Suppressor macrophage treated with lipopolysaccharide for 1 hour (primary cell): ENCODE data around the gene NWD2.
"Not testable (repeated sequence)": the region's sequence is repeated elsewhere in the genome, so short reads cannot be mapped to it uniquely, and the experiment has no call there.

Experiments
- DNase-seq, 3 donors: peaks; one replicate each; pipeline ENCODE4 v3.0.0-alpha.2; 2020 to 2022

The NWD2 gene

DNA sequence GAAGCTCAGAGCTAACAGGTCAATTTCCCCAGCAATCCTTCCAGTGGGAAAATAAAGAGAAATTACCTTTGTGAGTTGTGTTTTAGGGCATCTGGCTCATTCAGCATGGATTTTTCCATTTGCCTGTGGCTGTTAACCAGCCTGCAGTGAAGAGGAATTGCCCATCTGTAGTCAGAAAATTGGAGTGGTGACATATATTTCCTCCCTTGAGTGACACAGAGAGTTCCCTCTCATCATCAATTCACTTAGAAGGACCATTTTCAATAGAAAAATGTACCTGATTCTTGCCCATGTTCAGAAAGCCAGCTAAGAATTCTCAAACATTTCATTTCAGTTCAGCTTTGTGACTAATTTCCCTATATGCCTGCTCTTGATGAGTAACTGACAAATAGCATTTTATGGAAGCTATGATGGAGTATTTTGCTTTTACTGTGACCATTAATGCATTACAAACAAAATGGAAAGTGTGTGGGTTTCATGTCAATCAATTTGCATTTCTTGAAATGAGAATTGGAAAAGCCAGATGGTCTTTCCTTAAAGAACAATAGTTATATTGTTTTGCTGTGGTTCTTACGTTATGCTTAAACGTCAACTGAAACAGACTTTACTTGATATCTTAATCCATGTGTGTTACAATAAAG, 155.8 kb downstream of the NWD2 start:
- DNase-seq, result no peak

DNA sequence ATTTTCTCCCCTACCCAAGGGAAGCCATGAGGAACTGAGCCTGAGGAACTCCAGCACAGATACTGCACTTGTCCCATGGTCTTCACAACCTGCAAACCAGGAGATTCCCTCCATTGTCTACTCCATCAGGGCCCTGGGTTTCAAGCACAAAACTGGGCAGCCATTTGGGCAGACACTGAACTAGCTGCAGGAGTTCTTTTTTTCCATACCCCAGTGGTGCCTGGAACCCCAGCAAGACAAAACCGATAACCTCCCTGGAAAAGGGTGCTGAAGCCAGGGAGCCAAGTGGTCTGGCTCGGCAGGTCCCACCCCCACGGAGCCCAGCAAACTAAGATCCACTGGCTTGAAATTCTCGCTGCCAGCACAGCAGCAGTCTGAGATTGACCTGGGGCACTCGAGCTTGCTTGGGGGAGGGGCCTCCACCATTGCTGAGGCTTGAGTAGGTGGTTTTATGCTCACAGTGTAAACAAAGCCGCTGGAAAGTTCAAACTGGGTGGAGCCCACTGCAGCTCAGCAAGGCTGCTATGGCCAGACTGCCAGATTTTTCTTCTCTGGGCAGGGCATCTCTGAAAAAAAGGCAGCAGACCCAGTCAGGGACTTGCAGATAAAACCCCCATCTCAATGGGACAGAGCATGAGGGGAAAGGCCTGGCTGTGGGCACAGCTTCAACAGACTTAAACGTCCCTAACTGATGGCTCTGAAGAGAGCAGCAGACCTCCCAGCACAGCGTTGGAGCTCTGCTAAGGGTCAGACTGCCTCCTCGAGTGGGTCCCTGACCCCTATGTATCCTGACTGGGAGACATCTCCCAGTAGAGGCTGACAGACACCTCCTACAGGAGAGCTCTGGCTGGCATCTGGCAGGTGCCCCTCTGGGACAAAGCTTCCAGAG, 163.6 kb downstream of the NWD2 start:
- DNase-seq, result not testable (repeated sequence)

DNA sequence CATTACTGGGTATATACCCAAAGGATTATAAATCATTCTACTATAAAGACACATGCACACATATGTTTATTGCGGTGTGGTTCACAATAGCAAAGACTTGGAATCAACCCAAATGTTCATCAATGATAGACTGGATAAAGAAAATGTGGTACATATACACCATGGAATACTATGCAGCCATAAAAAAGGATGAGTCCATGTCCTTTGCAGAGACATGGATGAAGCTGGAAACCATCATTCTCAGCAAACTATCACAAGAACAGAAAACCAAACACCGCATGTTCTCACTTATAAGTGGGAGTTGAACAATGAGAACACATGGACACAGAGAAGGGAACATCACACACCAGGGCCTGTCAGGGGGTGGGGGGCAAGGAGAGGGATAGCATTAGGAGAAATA, 169.1 kb downstream of the NWD2 start:
- DNase-seq, result not testable (repeated sequence)

DNA sequence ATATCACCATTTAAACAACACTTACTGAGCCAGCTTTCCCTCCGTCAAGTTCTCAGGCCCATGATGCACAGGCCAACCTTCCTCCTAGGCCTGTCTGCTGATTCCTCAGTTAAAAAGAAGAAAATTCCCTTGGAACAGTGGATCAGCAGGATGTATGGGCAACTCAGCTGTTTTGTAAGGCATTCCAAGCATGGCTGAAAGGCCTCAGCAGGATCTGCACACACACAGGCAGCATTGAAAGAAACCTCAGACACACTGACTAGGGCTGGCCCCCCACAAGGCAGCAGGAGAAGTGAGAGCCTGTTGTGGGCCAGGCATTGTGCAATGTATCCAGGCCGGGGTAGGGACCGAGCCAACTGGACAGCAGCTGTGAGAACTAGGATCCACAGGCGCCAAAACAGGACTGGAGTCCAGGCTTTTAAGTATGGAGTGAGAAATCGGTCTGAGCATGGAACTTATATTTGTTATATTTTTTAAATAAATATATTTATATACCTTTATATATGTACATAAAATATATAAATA, 171.4 kb downstream of the NWD2 start:
- no peak for DNase-seq

DNA sequence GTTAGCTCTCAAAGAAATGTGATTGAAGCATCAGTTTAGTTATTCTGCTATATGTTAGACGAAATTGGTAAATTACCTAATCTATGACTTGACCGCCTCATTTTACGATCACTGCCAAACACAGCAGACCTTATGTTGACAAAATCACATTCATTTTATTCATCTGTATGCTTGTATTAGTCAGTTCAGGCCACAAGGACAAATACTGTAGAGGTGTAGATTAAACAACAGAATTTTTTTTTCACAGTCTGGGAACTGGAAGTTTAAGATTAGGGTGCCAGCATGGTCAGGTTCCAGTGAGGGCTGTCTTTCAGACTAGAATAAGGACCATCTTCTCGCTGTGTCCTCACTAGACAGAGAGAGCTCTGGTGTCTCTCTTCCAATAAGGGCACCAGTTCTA, 177.1 kb downstream of the NWD2 start:
- DNase-seq, result no peak

DNA sequence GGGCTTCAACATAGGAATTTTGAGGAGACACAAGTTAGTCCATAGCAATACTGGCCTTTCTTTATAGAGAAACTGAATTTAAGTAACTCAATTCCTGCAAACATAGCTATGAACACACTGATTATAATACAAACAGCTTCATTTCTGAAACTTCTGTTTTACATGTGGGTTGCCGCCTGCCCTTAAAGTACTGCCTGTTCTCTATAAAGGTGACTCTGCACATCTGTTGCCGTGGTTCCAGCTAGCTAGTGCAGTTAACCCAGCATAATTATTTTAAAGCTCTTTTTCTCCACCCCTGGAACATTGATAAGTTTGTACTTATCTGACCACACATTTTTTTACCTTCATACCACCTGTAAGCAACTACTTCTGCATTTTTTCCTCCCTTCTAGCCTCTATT, 177.6 kb downstream of the NWD2 start:
- DNase-seq, result no peak

DNA sequence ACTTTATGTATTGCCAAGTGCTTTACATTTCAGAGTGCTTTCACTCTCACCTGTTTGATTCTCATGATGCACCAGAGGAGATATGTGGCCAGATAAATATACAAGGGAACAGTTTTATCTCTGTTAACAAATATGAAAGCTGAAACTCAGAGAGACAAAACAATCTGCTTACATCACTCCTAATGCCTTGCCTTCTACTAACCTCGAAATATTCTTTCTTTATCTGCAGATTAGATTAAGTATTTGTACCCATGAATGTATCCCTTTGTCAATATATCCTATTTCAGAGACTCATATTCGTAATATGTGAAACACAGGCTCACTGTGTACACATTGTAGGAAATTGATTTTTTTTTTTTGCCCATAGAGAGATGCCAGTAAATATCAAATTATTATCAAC, 178.1 kb downstream of the NWD2 start:
- DNase-seq, result no peak

DNA sequence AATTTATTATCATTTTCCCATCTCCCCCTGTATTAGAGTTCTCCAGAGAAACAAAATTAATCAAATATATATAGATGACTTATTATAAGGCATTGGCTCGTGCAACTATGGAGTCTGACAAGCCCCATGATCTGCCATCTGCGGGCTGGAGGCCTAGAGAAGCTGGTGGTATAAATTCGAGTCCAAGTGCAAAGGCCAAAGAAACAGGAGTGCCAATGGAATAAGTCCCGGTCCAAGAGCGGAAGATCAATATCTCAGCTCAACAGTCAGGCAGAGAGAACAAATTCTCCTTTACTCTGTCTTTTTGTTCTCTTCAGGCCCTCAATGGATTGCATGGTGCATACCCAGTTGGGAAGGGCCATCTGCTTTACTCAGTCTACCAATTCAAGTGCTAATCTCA, 178.8 kb downstream of the NWD2 start:
- DNase-seq, result no peak

DNA sequence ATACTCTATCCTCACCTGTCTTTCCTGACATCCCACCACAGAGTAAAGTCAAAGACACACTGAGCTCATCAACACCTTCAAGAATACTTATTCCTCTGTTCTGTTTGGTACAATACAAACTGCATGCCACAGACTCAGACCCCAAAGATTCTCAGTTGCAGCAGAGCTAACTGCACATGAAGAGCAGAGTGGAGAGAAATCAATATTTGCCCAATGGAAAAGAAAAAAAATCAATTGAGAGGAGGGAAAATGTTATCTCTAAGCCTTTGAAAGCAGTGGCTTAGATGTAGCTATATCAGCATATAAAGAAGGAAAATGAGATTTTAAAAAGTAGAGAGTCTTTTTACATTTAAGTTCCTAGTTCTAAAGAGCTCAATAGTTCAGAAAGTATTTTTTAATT, 180.2 kb downstream of the NWD2 start:
- DNase-seq, result no peak

DNA sequence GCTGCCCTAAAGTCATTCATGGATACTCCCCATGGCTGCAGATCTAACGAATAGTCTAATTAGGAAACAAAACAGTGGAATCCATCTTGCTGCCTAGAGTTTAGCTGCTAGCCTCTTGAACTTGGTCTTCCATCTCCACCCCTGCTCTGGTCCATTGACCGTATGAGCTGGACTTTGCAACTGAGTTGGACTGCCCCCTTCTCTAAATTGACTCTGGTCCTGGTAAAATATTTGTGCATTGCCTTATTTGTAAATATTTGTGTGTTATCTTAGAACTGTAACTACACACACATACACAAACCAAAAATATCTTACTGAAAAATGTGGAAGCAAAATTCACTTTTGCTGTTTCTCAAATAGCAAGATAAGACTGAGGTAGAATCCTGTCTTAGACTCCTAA, 181.3 kb downstream of the NWD2 start:
- no peak for DNase-seq

DNA sequence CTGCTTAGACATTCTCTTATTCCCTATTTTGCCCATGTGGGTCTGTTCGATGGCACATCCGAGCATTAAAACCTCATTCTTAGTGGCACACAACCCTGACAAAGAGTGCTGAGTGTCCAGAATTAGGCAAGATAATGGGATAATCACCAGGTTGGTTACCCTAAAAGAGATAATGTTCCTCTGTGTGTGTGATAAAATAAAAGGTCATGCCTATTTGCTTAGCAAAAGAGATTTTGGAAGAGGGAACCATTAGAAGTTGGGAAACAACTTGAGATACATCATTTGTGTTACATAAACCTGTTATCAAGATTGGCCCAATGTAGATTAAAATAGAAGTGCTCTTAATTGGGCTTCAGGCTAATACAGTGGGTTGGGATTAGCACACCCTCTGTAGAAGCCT, 182.7 kb downstream of the NWD2 start:
- DNase-seq, result no peak

DNA sequence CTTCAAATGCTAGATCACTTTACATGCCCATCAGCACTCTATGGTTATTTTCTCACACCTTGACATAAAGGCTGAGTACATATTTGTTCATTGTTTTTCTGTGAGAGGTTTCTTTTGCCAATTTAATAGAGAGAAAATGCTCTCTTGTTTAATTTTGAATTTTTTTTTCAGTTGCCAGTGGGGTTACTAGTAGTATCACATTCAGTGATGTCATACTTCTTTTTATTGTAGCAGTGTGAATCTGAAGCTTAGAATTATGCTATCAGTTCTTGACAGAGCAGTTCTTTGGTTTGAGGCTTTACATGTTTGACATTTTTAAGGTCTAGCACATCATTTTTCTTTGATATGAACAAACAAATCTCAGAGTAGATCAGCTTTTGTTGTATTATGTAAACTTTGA, 185.4 kb downstream of the NWD2 start:
- no peak for DNase-seq

DNA sequence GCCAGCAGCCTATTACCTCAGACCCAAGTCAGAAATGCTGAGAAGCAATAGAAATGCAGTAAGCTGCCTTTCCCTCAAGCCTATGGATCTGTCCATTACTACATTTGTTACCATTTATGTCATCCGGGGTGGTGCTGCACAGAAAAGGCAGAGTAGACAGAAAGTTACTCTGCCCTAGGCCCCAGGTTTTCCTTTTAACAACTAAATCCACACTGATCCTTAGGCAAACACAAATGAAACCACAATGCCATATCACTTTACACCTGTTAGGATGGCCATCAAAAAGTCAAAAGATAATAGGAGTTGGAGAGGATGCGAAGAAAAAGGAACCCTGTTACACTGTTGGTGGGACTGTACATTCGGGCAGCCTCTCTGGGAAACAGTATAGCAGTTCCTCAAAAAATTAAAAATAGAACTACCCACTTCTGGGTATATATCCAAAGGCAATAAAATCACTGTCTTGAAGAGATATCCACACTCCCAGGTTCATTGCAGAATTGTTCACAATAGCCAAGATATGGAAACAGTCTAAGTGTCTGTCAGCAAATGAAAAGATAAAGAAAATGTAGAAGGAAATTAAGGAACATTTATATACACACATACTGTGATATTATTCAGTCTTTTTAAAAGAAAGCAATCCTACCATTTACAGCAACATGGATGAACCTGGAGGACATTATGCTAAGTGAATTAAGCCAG, 186.3 kb downstream of the NWD2 start:
- DNase-seq, result no peak

DNA sequence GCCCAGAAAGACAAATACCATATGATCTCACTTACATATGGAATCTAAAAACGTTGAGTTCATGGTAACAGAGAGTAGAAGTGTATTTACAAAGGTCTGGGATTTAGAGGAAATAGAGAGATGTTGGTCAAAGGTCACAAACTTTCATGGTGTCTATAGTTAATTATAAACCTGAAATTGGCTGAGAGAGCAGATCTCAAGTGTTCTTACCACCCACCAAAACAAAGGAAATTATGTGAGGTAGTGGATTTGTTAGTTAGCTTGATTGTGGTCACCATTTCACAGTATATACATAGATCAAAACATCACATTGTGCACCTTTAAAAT, 186.8 kb downstream of the NWD2 start:
- DNase-seq, result no peak

DNA sequence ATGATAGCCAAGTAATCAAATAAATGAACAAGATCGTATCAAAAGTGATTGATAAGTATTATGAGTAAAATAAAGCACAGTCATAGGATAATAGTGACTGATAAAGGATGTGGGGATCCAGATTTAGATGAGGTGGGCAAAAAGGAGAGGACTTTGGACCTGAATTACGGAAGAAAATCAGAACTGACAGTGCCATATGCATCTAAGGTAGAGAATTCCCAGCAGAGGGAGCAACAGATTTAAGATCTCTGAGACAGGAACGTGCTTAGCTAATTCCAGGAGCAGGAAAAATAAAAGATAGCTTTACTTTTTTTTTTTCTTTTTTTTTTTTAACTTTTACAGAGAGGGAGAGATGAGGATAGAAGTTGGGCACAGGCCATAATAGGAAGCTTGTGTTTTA, 189.9 kb downstream of the NWD2 start:
- peak in 1 of 3 donors; percentile 16 for DNase-seq

DNA sequence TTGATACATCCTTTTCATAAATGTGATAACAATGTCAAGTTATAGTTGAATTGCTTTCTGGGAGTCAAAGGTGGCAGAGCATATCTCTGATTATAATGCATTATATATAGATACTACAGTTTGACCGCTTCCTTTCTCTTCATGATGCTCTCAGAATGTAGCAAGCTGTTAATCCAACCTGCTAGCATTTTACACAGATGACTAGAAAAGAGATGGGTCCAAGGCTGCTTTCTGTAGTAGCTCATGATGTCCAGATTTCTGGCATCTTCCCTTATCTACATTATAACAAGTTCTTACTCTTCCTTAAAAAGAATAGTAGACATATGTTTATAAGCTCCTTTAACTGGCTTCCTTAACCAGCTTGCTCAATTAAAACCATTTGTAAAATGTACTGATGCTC, 192.0 kb downstream of the NWD2 start:
- DNase-seq, result no peak

DNA sequence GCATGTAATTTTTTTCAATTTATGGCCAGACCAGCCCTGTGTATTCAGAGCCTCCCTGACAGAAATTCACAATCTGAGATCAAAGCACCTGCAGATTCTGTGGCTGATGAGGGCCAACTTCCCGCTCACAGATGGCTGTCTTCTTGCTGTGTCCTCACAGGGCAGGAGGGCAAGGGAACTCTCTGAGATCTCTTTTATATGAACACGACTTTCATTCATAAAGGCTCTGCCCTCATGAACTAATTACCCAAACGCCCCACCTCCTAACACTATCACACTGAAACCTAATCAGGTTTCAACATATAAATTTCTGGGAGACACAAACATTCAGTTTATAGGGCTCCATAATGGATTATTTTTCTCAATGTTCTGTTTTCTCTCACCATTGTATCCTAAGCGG, 192.6 kb downstream of the NWD2 start:
- no peak for DNase-seq

DNA sequence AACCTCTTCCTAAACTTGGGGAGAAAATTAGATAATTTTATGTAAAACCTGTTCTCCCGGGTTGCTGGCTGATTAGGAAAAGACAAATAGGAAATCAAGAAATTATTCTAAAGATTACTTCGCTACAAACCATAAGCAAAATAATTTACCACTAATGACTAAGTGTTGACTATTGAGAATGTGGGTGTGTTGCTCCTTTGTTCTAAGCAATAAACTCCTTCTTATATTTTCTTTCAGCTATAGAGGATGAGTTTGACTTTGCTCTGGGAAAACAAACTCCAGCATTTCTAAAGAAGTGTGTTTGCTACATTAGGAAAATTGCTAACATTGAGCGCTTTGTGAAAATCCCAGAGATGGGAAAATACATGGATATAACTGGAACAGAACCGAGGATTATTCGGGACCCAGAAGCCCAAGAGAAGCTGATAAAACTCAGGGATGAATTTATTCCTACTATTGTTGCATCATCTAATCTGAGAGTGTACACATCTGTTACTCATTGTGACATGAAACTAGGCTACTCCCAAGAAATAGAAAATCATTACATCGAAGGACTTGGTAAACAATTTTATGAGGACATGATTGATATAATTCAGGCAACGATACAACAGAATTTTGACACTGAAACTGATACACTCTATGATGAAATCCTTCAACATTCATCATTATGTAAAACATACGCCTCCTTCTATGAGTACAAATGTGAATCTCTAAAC, 194.2 kb downstream of the NWD2 start:
- DNase-seq, result no peak

DNA sequence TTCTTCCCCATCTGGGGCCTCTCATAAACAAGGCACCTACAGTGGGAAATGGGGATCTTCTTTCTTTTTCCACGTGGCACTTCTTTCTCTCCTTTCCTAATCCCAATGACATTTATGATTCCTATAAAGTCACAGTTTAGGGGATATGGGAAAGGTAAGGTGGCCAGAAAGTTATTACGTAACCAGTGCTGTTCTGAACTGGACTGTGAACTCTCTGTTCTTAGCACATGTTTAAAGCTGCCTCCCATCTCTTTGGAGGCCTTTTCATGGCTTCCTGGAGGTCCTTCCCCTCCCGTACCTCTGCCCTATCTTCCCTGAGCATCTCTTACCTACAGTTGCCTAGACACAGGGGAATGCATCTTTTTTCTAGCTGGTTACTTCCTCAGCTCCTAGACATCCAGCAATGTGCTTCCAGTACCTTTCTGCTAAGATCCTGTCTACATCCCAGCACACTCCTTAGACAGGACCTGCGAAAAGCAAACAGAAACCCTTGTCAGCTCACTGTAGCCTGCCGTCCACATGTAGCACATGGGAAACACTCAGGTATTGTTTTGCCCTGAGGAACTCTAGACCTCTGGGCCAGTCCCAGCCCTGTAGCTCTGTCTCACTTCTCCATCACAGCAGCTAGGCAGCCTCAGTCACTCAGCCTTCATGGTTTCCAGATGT, 195.4 kb downstream of the NWD2 start:
- no peak for DNase-seq

DNA sequence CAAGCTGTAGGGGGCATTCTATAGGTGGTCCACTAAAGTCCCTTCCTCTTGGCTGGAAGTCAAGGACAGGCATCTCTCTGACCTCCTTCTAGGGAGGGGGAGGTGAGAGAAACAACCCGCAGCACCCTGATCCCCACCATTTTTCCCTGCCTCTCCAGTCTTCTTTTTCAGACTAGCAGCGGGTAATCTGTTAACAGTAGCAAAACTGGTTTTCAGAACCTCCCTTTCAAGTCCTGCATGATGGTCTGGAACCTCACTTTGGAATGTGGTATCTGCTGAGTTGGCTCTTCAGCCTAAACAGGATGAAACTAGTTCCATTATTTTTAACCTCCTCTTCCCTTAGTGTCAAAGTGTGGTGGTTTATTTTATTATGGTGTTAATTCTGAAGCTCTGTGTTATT, 196.0 kb downstream of the NWD2 start:
- DNase-seq, result no peak

DNA sequence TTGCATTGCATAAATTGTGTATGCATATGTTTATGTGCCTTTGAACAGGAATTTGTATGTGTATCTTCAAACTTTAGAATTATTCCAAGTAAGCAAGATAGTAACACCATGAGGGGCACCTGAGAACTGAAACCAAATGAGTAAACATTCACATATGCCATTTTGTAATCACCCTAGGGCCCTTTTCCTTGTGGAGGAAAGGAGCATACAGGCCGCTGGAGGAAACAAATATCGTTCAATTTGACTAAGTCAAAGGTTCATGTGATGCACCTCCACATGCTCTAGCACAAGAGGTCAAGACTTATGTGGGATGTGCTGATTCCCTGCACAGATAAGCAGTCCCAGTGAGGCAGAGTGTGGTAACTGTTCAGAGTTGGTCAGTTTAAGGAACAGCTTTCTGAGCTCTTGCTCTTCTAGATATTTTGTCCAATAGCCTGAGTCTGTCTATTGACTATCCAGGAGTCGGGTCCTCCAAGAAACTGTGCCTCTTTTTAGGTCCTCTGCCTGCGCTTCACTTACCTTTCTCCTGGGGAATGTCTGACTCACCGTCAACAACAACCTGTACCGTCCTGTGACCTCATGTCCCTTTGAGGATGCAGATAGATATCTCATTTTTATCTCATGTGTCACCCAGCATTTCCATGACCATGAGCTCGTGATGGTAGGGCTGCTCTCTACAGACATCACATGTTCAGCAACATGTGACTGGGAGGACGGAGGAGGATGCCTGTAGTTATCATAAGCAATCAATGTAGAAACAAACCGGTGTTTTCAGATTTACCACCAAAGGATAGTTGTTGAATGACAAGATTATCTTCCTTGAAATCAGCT, 196.9 kb downstream of the NWD2 start:
- no peak for DNase-seq

DNA sequence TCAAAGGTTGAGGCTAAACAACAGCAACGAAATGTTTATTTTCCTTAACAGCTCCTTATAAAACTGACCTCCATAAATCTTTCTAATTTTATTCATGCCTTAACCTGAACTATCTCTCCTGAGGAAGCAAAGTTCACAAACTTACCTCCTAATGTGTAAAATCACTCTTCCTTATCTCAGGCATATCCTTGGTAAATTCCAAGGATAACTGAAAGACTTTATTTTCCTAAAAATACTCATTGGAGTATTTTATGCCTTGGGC, 197.4 kb downstream of the NWD2 start:
- no peak for DNase-seq
